UCSD-AML1 (cell line): ENCODE results near the gene DOC2B.
"Not testable (repeated sequence)": the region's sequence is repeated elsewhere in the genome, so short reads cannot be mapped to it uniquely, and the experiment has no call there.

ENCODE experiments used
- DNase-seq: peaks from one replicate; lab custom pipeline; 2025; ENCODE audit not compliant: unreplicated experiment; lab: John Stamatoyannopoulos, UW

The DOC2B gene

DNA sequence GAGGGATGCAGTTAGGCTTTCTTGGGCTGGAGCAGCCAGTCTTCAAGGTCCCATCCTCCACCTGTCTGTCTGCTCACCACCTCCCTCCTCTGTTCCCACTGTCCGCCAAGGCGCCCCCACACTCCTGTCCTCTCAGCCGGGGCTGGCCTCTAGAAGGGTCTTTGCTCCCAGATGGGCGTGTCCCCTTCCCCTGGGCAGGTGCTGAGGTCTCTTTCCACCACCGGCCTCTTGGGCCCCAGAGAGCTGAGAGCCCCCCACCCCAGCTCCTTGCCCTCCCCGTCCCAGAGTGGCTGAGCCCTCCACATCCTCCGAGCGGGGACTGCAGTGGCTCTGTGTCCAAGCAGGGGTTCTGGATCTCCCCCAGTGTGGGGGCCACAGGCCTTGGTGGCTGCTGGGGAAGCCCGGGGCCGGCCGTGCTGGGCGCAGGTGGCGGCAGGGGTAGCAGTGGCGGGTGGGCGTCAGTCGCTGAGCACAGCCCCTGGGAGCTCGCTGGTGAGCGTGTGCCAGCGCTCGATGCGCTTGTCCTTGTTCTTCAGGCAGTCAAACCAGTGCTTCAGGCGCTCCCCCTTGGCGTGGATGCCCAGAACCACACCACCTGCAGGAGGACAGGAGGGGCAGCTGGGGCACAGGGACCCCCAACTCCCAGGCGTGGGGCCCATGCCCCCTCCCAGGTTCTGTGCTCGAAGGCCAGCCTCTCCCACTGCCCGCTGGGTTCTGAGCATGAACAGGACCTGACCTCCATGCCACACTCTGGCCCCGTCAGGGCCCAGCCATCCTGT lies 34.3 kb downstream of the DOC2B start:
- no peak for DNase-seq

GRCh38 chr17:146546-146945 lies 34.9 kb downstream of the DOC2B start:
- DNase-seq, result no peak

GRCh38 chr17:145671-146541 lies 35.5 kb downstream of the DOC2B start:
- no peak for DNase-seq

- no peak for DNase-seq
Measured at GRCh38 chr17:144936-145670, 36.3 kb downstream of the DOC2B start.

GRCh38 chr17:143785-144281 lies 37.6 kb downstream of the DOC2B start:
- peak; percentile 80 for DNase-seq

- DNase-seq, result no peak
Measured at GRCh38 chr17:142876-143784, 38.3 kb downstream of the DOC2B start.

- DNase-seq, result no peak
Measured at GRCh38 chr17:142102-142661, 39.3 kb downstream of the DOC2B start.

DNA sequence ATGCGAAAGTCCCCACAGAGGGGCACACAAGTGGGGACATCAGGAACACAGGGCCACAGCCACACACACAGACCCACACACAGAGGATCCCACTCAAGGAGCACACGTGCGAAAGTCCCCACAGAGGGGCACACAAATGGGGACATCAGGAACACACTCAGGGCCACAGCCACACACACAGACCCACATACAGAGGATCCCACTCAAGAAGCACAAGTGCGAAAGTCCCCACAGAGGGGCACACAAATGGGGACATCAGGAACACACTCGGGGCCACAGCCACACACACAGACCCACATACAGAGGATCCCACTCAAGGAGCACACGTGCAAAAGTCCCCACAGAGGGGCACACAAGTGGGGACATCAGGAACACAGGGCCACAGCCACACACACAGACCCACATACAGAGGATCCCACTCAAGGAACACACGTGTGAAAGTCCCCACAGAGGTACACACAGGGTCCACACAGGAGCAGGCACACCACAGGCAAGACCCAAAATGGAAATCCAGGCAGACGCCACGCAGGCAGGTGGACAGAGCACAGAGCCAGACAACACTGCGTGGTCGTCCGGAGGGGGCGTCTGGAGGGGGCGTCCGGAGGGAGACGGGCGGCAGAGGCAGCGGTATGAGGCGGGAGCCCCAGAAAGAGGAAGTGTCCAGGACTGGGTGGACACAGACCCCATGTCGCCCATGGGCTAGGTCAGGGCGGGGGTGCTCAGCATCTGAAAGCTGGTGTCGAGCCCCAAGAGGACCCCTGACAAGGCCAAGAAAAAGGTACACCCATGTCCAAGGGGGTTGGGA lies 41.8 kb downstream of the DOC2B start:
- DNase-seq, result not testable (repeated sequence)

- not testable (repeated sequence) for DNase-seq
Measured at GRCh38 chr17:137166-137807, 44.2 kb downstream of the DOC2B start, which contains the start of gene SCGB1C2. TSS of gene SCGB1C2 (plus strand) at chr17:137569. CDS start at chr17:137591, 22 bp downstream.

DNA sequence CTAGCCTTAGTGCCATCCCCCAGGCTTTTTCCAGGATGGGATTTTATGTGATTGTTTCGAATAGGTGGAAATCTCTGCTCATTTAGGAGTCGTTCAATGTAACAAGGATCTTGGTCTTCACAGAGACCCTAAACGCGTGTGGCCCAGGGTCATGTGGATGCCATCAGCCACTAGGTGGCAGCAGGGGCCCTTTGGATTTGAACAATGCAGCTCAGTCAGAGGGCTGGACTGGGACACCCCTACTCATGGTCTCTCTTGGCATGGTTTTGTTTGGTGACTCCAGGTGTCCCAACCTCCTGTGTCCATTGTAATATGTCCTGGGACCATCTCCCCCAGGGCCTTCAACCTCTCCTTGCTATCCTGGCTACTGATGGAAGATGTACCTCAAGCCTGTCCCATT lies 44.9 kb downstream of the DOC2B start:
- not testable (repeated sequence) for DNase-seq

- DNase-seq, result not testable (repeated sequence)
Measured at GRCh38 chr17:135895-136294, 45.6 kb downstream of the DOC2B start.

GRCh38 chr17:135022-135421 lies 46.4 kb downstream of the DOC2B start:
- not testable (repeated sequence) for DNase-seq

GRCh38 chr17:134332-134785 lies 47.1 kb downstream of the DOC2B start:
- DNase-seq, result not testable (repeated sequence)

DNA sequence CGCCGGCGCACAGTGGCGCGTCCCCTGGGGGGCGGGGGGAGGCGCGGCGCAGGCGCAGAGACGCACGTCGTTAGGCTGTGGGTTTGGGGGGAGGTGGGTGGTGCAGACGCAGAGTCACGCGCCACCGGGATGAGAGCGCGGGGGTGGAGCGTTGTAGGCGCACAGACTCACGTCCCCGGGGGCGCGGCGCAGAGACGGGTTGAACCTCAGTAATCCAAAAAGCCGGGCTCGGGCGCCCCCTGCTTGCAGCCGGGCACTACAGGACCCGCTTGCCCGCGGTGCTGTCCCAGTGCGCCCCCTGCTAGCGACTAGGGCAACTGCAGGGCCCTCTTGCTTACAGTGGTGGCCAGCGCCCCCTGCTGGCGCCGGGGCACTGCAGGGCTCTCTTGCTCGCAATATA lies 47.5 kb downstream of the DOC2B start:
- DNase-seq, result not testable (repeated sequence)

GRCh38 chr17:118339-118917 lies 63.0 kb downstream of the DOC2B start:
- not testable (repeated sequence) for DNase-seq

- DNase-seq, result not testable (repeated sequence)
Measured at GRCh38 chr17:113111-113510, 68.3 kb downstream of the DOC2B start.
